Common myeloid progenitor, CD34-positive (primary cell): ENCODE measurements around the gene UBE3A.
"Not testable (repeated sequence)": the region's sequence is repeated elsewhere in the genome, so short reads cannot be mapped to it uniquely, and the experiment has no call there.

ENCODE experiments used
- CTCF ChIA-PET: fragments of 350-600 bp; sonication (Branson Sonifier 250); formaldehyde crosslinking; loops from one replicate; lab custom pipeline; 2021; ENCODE audit warnings: antibody characterized with exemption; lab: Charles Lee
- POLR2A ChIA-PET: fragments of 350-600 bp; sonication (Branson Sonifier 250); formaldehyde crosslinking; loops from one replicate; lab custom pipeline; 2021; ENCODE audit warnings: antibody characterized with exemption; lab: Charles Lee
- DNase-seq, 3 donors: peaks; one replicate each; pipeline versions ENCODE4 v3.0.0 to v3.0.0-alpha.2; 2013
- H3K27ac ChIP-seq, 2 experiments: 1 replicate in 1 of 2; 2 replicates in 1 of 2; pipeline ENCODE4 v1.7.0; 2013; ENCODE audit warnings: inconsistent platforms in 2 of 2, low read length in 2 of 2, mild to moderate bottlenecking in 2 of 2, low read depth in 1 of 2, moderate library complexity in 1 of 2; ENCODE audit not compliant: severe bottlenecking in 2 of 2, insufficient read depth in 1 of 2, poor library complexity in 1 of 2
- H3K27me3 ChIP-seq, 5 experiments: replicated peaks in 2 of 5; 1 replicate in 3 of 5; 2 replicates in 2 of 5; pipeline versions ENCODE4 v1.6.1 to v1.7.0; 2013; ENCODE audit warnings: low read length in 4 of 5, mild to moderate bottlenecking in 2 of 5, moderate library complexity in 2 of 5, inconsistent platforms in 1 of 5; ENCODE audit not compliant: insufficient read depth in 5 of 5, control insufficient read depth in 4 of 5
- H3K36me3 ChIP-seq, 4 experiments: 1 replicate in 2 of 4; 2 replicates in 2 of 4; pipeline versions ENCODE4 v1.6.1 to v1.7.0; 2013; ENCODE audit warnings: low read length in 3 of 4, control low read depth in 1 of 4, mild to moderate bottlenecking in 1 of 4; ENCODE audit not compliant: control insufficient read depth in 4 of 4, insufficient read depth in 4 of 4
- H3K4me1 ChIP-seq, 4 experiments: 1 replicate in 3 of 4; 2 replicates in 1 of 4; pipeline versions ENCODE4 v1.6.1 to v1.7.1; 2013; ENCODE audit warnings: low read length in 3 of 4, mild to moderate bottlenecking in 3 of 4, control low read depth in 1 of 4, inconsistent platforms in 1 of 4, moderate library complexity in 1 of 4; ENCODE audit not compliant: control insufficient read depth in 4 of 4, insufficient read depth in 4 of 4; ENCODE audit errors: control extremely low read depth in 1 of 4
- H3K4me3 ChIP-seq, 7 experiments: 1 replicate in 4 of 7; 2 replicates in 3 of 7; pipeline versions ENCODE4 v1.5.1 to v1.7.0; 2013; ENCODE audit warnings: mild to moderate bottlenecking in 7 of 7, low read length in 6 of 7, moderate library complexity in 6 of 7, inconsistent platforms in 2 of 7, low read depth in 2 of 7, control low read depth in 1 of 7; ENCODE audit not compliant: insufficient read depth in 4 of 7, control insufficient read depth in 1 of 7; ENCODE audit errors: extremely low read depth in 1 of 7
- H3K9me3 ChIP-seq, 5 experiments: 1 replicate in 4 of 5; 2 replicates in 1 of 5; pipeline versions ENCODE4 v1.6.1 to v1.7.1; 2013; ENCODE audit warnings: low read length in 4 of 5, mild to moderate bottlenecking in 2 of 5, inconsistent platforms in 1 of 5, low read depth in 1 of 5, moderate library complexity in 1 of 5; ENCODE audit not compliant: control insufficient read depth in 4 of 5, insufficient read depth in 2 of 5; ENCODE audit errors: control extremely low read depth in 1 of 5
- WGBS: methylation state at CpG from one replicate; pipeline ENCODE4 v1.1.5; 2013; ENCODE audit not compliant: insufficient coverage; 5-methylcytosine and 5-hydroxymethylcytosine counted together

UBE3A gene

DNA sequence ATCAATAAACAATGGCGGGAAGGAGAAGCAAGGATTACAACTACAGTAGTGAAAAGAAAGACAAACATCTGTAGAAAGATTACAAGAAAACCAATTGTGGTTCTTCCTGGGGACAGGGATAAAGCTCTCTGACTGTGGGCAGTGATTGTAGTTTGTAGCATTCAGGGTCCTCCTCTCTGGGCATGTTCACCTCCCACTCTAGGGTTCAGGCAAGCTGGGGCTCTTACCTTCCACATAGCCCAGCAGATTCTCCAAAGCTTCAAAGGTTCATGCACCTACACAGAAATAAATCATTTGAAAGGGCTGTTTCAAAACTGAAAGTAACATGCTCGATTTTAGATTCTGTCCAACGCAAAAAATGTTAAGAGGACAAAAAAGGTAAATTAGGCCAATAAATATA is 17.4 kb upstream of the UBE3A start:
- no peak for DNase-seq
- Histone ChIP-seq H3K36me3 (no peaks in the 10 kb centered on the region), H3K27me3 (no peaks in the 10 kb centered on the region), H3K27ac (no peak overlapping the region), H3K9me3 (peaks cover 0 to 8% (median 3%) of the 10 kb centered on the region in 5 experiments), H3K4me3 (no peak overlapping the region), H3K4me1 (no peaks in the 10 kb centered on the region)
- POLR2A ChIA-PET, result no interaction called here
- WGBS, result 100% methylated on average over 1 of the region's 3 CpGs
- CTCF ChIA-PET, result no interaction called here

DNA sequence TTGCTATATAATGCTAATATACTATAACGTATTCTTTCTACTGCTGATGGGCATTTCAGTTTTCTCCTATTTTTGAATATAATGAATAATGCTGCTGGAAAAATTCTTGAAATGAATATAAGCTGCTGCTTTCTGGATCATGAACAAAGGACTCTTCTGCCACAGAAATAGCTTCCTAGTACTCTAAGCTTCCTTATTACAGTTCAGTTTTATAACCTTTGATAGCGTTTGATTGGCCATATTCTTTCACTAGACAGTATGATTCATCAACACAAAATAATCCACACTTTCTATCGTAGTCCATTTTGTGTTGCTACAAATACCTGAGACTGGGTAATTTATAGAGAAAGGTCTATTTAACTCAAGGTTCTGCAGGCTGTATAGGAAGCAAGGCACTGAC is 16.4 kb upstream of the UBE3A start:
- no peak overlapping the region for H3K4me3 ChIP-seq
- peaks cover 2 to 10% (median 8%) of the 10 kb centered on the region in 5 experiments for H3K9me3 ChIP-seq
- no peaks in the 10 kb centered on the region for H3K4me1 ChIP-seq
- H3K27me3 ChIP-seq, result no peaks in the 10 kb centered on the region
- WGBS, result no CpG with 5 or more reads among the region's 3 CpGs
- no peaks in the 10 kb centered on the region for H3K36me3 ChIP-seq
- DNase-seq, result no peak
- POLR2A ChIA-PET, result no interaction called here
- CTCF ChIA-PET, result no interaction called here
- H3K27ac ChIP-seq, result no peak overlapping the region

DNA sequence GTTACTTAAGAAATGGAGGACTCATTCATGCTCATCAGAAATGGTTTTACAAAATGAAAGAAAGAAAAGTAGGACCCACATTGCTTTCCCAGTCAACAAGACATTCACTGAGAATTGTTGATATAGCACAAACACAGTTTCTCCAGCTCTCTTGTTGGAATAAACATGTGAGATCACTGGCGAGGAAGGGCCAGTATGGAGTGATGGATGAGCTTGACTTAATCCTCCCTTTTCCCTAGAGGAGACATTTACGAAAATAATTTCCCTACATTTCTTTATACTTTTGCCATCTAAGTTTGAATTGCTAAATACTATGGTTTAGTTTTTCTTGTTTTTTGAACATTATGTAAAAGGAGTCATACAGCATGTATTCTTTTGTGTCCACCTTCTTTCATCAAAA is 15.9 kb upstream of the UBE3A start:
- no CpG with 5 or more reads among the region's 2 CpGs for whole genome bisulfite sequencing
- ChIA-PET CTCF (no interaction called here), POLR2A (no interaction called here)
- H3K36me3 ChIP-seq, result no peaks in the 10 kb centered on the region
- H3K4me1 ChIP-seq, result no peaks in the 10 kb centered on the region
- no peaks in the 10 kb centered on the region for H3K27me3 ChIP-seq
- no peak overlapping the region for H3K27ac ChIP-seq
- no peak for DNase-seq
- H3K4me3 ChIP-seq, result no peak overlapping the region
- peaks cover 2 to 13% (median 8%) of the 10 kb centered on the region in 5 experiments for H3K9me3 ChIP-seq

DNA sequence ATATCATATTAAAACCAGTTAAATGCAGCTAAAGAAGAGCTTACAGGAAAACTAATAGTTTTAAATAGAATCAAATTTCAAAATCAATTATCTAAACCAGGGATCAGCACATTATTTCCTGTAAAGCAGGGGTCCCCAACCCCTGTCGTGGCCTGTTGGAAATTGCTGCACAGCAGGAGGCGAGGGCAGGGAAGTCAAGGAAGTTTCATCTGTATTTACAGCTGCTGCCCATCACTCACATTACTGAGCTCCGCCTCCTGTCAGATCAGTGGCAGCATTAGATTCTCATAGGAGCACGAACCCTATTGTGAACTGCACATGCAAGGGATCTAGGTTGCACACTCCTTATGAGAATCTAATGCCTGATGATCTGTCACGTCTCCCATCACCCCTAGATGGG is 14.4 kb upstream of the UBE3A start:
- 90% methylated on average over 3 of the region's 5 CpGs for WGBS
- DNase-seq, H3K4me1 ChIP-seq, H3K36me3 ChIP-seq, H3K4me3 ChIP-seq, H3K27me3 ChIP-seq, POLR2A ChIA-PET, H3K27ac ChIP-seq: not testable (repeated sequence)
- H3K9me3 ChIP-seq, result peaks cover 2 to 14% (median 8%) of the 10 kb centered on the region in 5 experiments
- CTCF ChIA-PET, result interaction anchor here (0.9 kb wide), 1 partner anchor 8 kb away, joined by 3 read pairs; no protein-coding TSS in a partner anchor

DNA sequence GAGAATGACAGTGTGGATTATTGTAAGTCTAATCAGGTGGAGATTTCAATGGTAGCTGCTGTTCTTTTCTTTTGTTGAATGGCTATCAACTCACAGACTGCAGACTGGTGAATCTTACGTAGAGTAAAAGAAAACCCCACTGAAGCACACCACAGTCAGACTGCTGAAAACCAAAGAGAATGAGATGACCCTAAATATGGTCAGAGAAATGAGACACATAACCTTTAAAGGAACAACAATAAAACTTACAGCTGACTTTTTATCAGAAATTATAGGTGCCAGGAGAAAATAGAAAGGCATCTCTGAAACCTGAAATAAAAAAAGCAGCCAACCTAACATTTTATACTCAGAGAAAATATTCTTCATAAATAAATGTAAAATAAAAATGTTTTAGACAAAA is 12.7 kb upstream of the UBE3A start:
- no peaks in the 10 kb centered on the region for H3K27me3 ChIP-seq
- H3K4me1 ChIP-seq, result no peaks in the 10 kb centered on the region
- no peak for DNase-seq
- peaks cover 2 to 18% (median 8%) of the 10 kb centered on the region in 5 experiments for H3K9me3 ChIP-seq
- no peak overlapping the region for H3K4me3 ChIP-seq
- CTCF ChIA-PET, result interaction anchor here (1.6 kb wide), 1 partner anchor 12 kb away, joined by 4 read pairs; no protein-coding TSS in a partner anchor
- POLR2A ChIA-PET, result no interaction called here
- WGBS, result no CpG with 5 or more reads among the region's 1 CpG
- no peak overlapping the region for H3K27ac ChIP-seq
- no peaks in the 10 kb centered on the region for H3K36me3 ChIP-seq

DNA sequence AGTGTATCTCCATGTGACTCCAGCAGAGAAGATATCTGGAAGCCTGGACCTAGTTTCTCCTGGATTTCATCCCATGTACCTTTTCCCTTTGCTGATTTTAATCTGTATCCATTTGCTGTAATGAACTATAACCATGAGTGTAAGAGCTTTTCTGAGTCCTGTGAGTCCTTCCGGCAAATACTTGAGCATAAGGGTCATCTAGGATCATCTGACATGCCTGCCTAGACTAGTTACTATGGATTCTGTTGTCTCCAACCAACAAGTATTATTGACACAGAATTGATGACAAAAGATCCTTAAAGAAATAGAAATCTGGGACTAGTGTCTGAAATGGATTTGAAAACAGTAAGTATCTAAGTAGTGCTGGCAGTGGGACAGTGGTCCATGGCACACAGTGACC is 11.3 kb upstream of the UBE3A start:
- POLR2A ChIA-PET, result no interaction called here
- no CpG with 5 or more reads among the region's 1 CpG for WGBS

DNA sequence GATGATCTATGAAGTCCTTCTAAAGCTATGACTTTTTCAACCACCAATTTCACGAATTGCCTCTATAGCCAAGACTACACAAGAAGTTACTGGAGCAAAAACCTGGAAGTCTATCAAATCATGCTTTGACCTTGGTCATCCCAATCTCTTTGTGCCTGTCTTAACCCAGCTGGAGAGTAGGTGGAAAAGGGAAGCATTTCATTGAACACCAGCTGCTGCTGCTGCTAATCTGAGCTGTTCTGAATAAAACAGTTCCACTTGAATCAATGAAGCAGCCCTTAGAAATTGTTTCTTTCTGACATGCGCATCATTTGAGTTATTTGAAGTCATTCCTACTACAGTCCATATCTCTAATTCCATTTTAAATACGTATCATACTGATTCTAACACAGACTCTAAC is 7.3 kb upstream of the UBE3A start:
- Histone ChIP-seq H3K4me1 (no peaks in the 10 kb centered on the region), H3K27me3 (no peaks in the 10 kb centered on the region), H3K4me3 (no peak overlapping the region), H3K9me3 (peaks cover 0 to 17% (median 2%) of the 10 kb centered on the region in 5 experiments), H3K27ac (no peak overlapping the region), H3K36me3 (no peaks in the 10 kb centered on the region)
- ChIA-PET CTCF (interaction anchor here (1.2 kb wide), 1 partner anchor 10 kb away, joined by 3 read pairs; no protein-coding TSS in a partner anchor), POLR2A (no interaction called here)
- DNase-seq, result no peak
- no CpG with 5 or more reads among the region's 3 CpGs for whole genome bisulfite sequencing

More for the DNA sequence above, 11.3 kb upstream of the UBE3A start:
- no peak overlapping the region for H3K27ac ChIP-seq
- DNase-seq, result no peak
- peaks cover 2 to 18% (median 8%) of the 10 kb centered on the region in 5 experiments for H3K9me3 ChIP-seq
- no peaks in the 10 kb centered on the region for H3K4me1 ChIP-seq
- no peaks in the 10 kb centered on the region for H3K27me3 ChIP-seq
- no peaks in the 10 kb centered on the region for H3K36me3 ChIP-seq
- CTCF ChIA-PET, result no interaction called here
- H3K4me3 ChIP-seq, result no peak overlapping the region
